Stimulated activated CD4-positive, alpha-beta T cell treated with anti-CD3 and anti-CD28 coated beads, Interleukin-1b, Interleukin-23, amount 100 ng/mL, for 4 hours (primary cell): ENCODE measurements around the gene PSG3.
"Not testable (repeated sequence)": the region's sequence is repeated elsewhere in the genome, so short reads cannot be mapped to it uniquely, and the experiment has no call there.

ENCODE experiments used
- DNase-seq, 2 donors: peaks; one replicate each; pipeline ENCODE4 v3.0.0-alpha.2; 2020; ENCODE audit warnings: low read depth in 2 of 2

Gene PSG3

DNA sequence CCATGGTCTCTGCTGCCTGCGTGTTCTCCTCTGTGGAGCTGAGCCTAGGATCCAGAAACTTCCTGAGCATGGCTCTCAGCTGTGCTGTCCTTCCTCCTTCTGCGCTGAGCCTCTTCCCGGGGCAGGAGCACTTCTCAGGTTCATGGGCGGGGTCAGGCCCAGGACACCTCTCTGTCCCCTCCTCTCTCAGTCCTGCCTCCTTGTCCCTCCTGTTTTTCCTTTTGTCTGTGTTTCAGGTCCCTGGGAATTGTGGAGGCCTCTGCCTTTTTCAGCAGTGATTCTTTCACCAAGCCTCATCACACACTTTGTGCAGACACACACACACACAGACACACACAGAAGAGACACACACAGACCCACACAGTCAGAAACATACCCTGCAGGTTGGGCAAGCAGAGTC lies at the start of gene PSG3:
Gene PSG3 (minus strand): TSS at position 101 of the 400 bp plus-strand sequence. CDS start 97 bp downstream, at position 4.
- DNase-seq: not testable (repeated sequence)

DNA sequence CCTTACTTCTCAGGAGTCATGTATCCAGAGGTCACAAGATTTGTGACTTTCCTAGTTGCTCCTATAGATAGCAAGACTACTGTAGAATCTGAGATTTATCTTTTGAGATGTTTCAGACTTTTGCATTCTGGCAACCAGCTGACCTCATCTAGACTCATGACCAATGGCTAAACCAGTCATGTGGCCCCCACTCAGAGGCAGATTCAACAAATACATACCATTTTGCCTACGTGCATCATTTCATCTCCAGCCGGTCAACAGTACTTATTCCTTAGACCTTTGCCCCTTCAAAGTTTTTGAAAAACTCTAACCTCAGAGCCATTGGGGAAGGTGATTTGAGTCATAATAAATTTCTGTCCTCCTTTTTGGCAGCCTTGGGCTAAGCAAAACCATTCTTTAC lies 48.5 kb upstream of the PSG3 start:
- DNase-seq: not testable (repeated sequence)

DNA sequence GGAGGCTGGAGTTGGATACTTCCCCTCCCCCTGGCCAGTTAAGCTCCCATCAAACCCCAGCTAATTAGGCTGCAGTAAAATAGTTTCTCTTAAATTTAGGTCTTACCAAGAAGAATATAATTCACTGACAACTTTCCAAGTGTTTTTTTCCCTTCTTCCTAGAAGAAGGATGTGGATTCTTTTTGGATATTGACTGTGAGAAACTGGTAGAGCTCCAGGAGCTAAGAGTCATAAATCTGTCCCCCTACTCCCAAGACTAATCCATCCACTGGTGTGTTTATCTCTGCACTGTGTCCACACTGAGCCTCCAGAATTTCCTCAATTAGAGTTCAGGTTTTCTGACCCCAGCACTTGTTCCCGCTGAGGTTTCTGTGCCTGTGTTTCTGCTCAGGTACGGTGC lies 47.5 kb upstream of the PSG3 start:
- not testable (repeated sequence) for DNase-seq

DNA sequence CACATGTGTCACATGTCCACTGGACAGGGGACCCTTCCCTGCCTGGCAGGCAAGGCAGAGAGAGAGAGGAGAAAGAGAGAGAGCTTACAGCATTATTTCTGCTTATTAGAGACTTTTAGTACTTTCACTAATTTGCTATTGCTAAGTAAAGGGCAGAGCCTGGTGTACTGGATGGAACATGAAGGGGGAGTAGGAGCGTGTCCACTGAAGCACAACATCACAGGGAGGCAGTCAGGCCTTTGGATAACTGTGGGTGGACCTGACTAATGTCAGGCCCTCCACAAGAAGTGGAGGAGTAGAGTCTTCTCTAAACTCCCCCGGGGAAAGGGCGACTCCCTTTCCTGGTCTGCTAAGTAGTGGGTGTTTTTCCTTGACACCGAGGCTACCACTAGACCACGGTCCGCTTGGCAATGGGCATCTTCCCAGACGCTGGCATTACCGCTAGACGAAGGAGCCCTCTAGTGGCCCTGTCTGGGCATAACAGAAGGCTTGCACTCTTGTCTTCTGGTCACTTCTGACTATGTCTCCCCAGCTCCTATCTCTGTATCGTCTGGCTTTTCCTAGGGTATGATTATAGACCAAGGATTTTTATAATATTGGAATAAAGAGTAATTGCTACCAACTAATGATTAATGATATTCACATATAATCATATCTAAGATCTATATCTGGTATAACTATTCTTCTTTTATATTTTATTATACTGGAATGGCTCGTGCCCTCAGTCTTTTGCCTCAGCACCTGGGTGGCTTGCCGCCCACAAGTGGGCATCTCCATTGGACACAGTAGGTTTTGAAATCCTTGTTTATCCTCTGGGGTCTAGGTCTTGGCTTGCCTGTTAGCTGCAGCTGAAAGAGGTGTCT lies 36.7 kb upstream of the PSG3 start:
- DNase-seq: peak; percentile 1 to 23

- DNase-seq: not testable (repeated sequence)
Measured at GRCh38 chr19:42774510-42775158, 34.4 kb upstream of the PSG3 start.

- not testable (repeated sequence) for DNase-seq
Measured at GRCh38 chr19:42767319-42767718, 27.0 kb upstream of the PSG3 start.

- not testable (repeated sequence) for DNase-seq
Measured at GRCh38 chr19:42766871-42767270, 26.6 kb upstream of the PSG3 start.

DNA sequence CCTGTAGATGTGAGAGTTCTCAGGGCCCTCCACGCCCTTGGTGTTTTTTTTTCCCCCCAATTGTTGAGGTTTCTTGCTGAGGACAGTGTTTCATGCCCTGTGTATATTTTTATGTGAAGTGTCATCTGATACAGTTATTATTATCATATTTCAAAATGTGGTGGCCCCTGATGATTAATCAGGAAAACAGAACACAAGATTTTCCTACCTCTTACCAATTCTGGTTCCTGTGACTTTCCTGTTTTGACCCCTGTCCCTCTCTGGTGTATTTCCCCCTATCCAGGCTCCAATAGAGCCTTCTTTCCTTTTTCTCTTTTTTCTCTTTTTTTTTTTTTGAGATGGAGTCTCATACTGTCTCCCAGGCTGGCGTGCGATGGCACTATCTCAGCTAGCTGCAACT lies 24.6 kb upstream of the PSG3 start:
- DNase-seq: no peak

- DNase-seq: no peak
Measured at GRCh38 chr19:42762789-42763188, 22.5 kb upstream of the PSG3 start.

- not testable (repeated sequence) for DNase-seq
Measured at GRCh38 chr19:42761924-42762295, 21.6 kb upstream of the PSG3 start.

DNA sequence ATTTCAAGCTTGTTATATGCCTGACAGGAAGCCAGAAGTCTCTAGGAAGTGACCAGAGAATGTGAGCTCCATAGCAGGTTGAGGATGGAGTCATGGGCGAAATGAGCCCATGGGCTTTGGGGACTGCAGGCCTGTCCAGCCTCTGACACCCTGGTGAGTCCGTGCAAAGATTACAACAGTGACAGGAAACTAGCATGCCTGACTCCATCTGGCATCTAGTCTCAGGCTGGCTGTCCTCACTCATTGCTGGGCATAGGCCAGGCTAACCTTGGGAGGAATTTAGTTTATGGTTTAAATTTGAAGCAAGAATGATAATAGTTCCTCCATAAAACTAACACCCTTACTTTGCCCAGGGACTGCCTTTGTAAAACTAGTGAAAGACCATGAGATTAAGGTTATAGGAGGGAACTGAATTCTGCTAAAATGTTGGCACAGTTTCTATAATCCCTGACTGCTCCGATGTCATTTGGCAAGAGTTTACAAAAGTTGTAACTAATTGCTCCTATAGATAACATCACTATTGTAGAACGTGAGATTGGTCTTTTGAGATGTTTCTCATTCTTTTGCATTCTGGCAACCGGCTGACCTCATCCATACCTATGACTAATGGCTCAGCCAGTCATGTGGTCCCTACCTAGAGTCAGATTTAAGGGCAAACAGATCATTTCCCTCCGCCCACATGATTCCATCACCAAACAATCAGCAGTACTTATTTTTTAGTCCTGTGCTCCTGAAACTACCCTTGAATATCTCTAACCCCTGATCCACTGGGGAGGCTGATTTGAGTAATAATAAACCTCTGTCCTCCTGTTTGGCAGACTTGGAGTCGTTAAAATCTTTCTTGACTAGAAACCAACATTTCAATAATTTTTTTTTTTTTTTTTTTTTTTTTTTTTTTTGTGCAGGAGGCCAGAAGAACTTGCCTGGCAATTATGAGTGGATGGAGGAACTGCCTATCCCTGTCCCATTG lies 21.0 kb upstream of the PSG3 start:
- not testable (repeated sequence) for DNase-seq

DNA sequence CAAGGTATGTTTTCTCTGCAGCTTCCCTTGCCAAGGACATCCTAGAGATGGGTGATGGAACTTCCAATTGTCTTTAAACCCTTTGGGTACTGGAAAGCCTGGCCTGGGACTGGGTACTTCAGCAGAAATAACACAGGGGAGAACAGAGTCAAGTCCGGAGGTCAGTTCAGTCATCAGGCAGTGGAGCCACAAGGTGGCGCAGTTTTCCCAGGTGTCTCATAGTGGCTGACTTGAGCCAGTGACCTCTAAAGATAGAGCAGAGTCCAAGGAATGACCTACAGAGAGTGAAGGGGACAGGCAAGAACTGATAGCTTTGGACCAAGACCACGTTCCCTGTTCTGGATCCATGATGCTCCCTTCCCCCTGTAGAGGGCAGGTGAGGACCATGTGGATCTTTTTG lies 18.4 kb upstream of the PSG3 start:
- DNase-seq: not testable (repeated sequence)

GRCh38 chr19:42752246-42752645 lies 12.0 kb upstream of the PSG3 start:
- DNase-seq: not testable (repeated sequence)

DNA sequence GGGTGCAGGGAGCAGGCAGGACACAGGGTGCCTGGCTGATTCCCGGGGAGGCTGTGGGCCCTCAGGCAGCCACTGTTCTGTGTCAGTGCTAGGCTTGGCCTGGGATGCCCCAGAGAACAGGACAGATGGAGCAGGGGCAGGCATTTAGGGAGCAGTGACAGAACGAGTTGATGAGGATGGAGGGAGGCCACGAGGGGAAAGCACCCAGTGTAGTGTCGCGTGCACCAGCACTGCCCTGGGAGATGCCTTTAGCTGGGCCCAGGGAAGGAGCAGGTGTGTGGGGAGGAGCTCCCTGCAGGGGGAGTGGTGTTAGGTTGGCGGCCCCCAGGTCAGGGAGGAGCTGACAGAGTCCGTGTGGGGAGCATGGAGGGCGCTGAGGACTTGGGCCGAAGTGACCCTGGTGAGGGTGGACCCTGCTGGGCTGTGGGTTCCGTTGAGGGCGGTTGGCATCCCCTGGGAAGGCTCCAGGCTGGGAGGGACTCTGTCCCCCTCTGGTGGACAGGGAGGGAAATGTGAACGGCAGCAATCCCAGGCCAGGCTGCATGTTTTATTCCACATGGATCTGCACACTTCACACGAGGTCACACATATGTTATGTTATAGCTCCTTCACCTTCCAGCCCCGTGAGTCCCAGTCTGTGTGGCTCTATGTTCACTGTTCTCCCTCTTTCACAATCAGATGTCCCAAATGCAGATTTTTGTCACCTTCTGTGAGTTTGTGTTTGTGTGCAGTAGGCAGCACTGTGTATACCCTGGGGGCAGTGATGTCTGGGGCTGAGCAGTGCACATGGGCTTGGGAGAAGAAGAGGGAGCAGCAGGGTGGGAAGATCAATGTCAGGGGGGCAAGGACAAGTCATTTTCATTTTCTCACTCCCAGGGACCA lies 1.7 kb upstream of the PSG3 start:
- DNase-seq: not testable (repeated sequence)

- not testable (repeated sequence) for DNase-seq
Measured at GRCh38 chr19:42737581-42738011, 2.7 kb downstream of the PSG3 start.

DNA sequence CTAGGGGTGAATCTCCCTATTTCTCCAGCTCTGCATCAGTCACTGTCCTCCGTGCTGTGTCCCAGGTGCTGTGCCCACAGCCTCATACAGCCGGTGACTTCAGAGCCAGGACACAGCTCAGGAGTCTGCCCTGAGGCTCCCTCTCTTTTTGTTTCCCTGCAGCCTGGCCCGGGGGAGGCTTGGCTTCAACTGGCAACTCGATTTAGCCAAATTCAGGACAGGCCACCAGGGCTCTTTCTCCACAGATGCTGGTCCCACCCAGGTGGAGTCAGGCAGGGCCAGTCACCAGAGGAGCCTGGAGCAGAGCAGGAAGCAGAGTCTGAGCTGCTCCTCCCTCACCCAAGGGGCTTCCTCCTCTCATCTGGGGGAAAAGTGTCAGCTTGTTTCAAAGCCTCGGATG lies 11.9 kb downstream of the PSG3 start:
- DNase-seq: not testable (repeated sequence)

GRCh38 chr19:42714000-42714399 lies 26.3 kb downstream of the PSG3 start:
- not testable (repeated sequence) for DNase-seq

GRCh38 chr19:42712753-42713152 lies 27.5 kb downstream of the PSG3 start:
- not testable (repeated sequence) for DNase-seq

DNA sequence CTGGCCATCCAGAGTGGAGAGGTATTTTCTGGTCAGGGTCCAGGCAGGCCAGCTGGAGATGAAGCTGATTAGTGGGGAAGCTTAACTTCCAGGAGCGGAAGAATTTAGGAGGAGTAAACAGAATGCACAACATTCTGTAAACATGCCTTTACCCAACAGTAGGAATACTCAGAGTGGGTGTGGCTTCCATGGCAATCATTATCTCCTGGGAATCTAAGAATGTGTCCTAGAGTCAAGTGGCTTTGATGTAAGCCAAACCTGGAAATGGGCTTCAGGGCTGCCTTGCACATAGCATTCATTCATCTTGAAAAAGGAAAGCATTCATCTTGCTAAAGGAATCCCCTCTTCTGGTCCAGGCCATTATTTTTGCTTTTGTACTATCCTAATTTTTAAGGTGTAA lies 29.3 kb downstream of the PSG3 start:
- DNase-seq: not testable (repeated sequence)

GRCh38 chr19:42697884-42698283 lies 42.4 kb downstream of the PSG3 start:
- no peak for DNase-seq
